Large intestine (tissue), 3 donors: ENCODE results near the gene PRPSAP1. TPM values are rescaled to one million over a fixed set of nuclear protein-coding genes. Genes with fewer than 3 reads are reported as not detected.

Experiments
- DNase-seq, 2 donors: peaks; one replicate each; pipeline versions ENCODE4 v3.0.0 to v3.0.0-alpha.2; 2013
- H3K27ac ChIP-seq: one replicate; pipeline ENCODE4 v1.5.1; 2013; ENCODE audit warnings: low read length
- H3K27me3 ChIP-seq: 2 replicates; pipeline ENCODE4 v1.6.1; 2013; ENCODE audit warnings: low read length; ENCODE audit not compliant: control insufficient read depth, insufficient read depth
- H3K36me3 ChIP-seq: 2 replicates; pipeline ENCODE4 v1.6.1; 2013; ENCODE audit warnings: low read length; ENCODE audit not compliant: control insufficient read depth, insufficient read depth
- H3K4me1 ChIP-seq: one replicate; pipeline ENCODE4 v1.6.1; 2013; ENCODE audit warnings: low read length; ENCODE audit not compliant: control insufficient read depth, insufficient read depth
- H3K4me3 ChIP-seq: one replicate; pipeline ENCODE4 v1.5.1; 2013; ENCODE audit warnings: low read length
- H3K9me3 ChIP-seq: one replicate; pipeline ENCODE4 v1.6.1; 2013; ENCODE audit warnings: mild to moderate bottlenecking, low read depth, low read length, moderate library complexity; ENCODE audit not compliant: control insufficient read depth
- WGBS: methylation state at CpG from one replicate; pipeline ENCODE4 v1.1.5; 2013; ENCODE audit warnings: low lambda C conversion rate; ENCODE audit not compliant: insufficient coverage; 5-methylcytosine and 5-hydroxymethylcytosine counted together
- polyA plus RNA-seq: library from polyadenylated mRNA; unstranded; fragments of 120-200 nt; gene quantifications from one replicate; pipeline ENCODE4 v1.2.1, GENCODE V29; 2013

The PRPSAP1 gene
- polyA plus RNA-seq, 1 donor, result 54.8 TPM

- H3K4me3 ChIP-seq, result no peak overlapping the region
- no peak for DNase-seq
- no peak overlapping the region for H3K27ac ChIP-seq
- peaks cover 3% of the 10 kb centered on the region for H3K27me3 ChIP-seq
- peaks cover 5% of the 10 kb centered on the region for H3K4me1 ChIP-seq
- peaks cover 48% of the 10 kb centered on the region for H3K36me3 ChIP-seq
- peaks cover under 1% of the 10 kb centered on the region for H3K9me3 ChIP-seq
- no CpG with 5 or more reads among the region's 21 CpGs for WGBS
Measured at GRCh38 chr17:76391200-76391715, 37.5 kb upstream of the PRPSAP1 start.

DNA sequence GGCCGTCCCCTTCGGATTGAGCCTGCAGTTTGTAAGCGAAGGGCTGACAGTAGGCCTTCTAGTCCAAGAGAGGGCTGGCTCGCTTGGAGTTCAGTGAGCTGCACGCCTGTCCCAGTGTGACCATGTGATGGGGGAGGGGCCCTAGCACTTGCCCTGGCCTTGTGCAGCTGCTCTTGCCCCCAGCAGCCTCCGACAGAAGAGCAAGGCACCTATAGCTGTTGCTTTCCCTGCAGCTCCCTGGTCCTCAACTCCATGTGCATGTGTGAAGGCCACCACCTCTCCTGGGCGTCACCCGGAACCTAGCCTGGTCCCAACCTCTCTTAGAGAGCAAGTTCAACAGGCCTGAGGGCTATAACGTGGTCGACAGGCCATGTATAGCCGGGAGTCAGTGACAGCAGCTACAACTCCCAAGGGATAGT lies 36.3 kb upstream of the PRPSAP1 start:
- WGBS, result no CpG with 5 or more reads among the region's 11 CpGs
- no peak overlapping the region for H3K27ac ChIP-seq
- H3K4me3 ChIP-seq, result no peak overlapping the region
- H3K9me3 ChIP-seq, result peaks cover 6% of the 10 kb centered on the region
- peaks cover 13% of the 10 kb centered on the region for H3K4me1 ChIP-seq
- no peak for DNase-seq
- peaks cover 38% of the 10 kb centered on the region for H3K36me3 ChIP-seq
- H3K27me3 ChIP-seq, result peaks cover 15% of the 10 kb centered on the region

DNA sequence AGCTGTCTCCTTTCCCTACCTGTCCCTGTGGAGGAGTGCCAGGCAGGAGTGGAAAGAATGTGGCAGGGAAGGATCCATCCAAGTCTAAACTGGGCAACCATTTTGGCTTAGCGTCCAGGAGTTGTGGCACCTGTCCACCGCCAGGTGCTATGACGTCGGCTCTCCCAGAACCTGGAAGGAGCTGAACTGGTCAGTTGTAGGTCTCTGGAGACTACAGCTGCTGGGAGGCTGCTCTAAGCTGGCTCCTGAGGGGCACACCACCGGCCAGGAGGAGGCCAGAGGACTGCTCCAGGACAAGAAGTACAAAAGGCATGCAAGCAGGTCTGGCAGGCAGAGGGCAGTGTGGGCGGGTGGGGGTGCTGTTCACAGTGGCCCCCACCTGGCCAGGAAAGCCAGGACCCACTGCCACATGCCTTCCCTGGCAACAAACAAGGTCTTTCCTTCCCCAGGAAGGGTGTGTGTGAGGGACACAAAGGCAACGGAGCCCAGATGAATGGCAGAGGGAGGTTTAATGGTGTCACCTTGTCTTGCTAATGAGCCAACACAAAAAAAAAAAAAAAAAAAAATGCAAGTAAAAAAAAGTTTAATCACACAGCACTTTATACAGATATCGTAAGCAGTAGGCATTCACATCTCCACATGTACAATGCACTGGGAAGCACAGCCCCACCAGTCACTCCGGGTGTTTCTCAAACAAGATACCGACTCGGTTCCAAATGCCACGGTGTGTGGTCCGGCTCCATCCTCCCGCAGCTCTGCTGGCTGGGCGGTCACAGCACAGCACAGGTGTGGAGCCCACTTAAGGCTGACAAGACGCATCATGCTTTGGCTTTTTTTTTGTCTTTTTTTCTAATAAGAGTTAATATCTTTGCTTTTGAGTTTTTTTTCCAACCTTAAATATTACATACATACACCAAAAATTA lies 35.5 kb upstream of the PRPSAP1 start:
- Histone ChIP-seq H3K27ac (no peak overlapping the region), H3K4me1 (peaks cover 15% of the 10 kb centered on the region)
- WGBS, result 83% methylated on average over 1 of the region's 16 CpGs

GRCh38 chr17:76386966-76387765 lies 33.5 kb upstream of the PRPSAP1 start:
- no peak overlapping the region for H3K4me3 ChIP-seq
- peaks cover 10% of the 10 kb centered on the region for H3K9me3 ChIP-seq
- H3K27me3 ChIP-seq, result peaks cover 39% of the 10 kb centered on the region
- no peak for DNase-seq
- H3K36me3 ChIP-seq, result peaks cover 24% of the 10 kb centered on the region
- H3K4me1 ChIP-seq, result peaks cover 27% of the 10 kb centered on the region
- no peak overlapping the region for H3K27ac ChIP-seq
- no CpG with 5 or more reads among the region's 31 CpGs for WGBS

More for the DNA sequence above, 35.5 kb upstream of the PRPSAP1 start:
- peaks cover 35% of the 10 kb centered on the region for H3K36me3 ChIP-seq
- DNase-seq, result no peak
- H3K27me3 ChIP-seq, result peaks cover 21% of the 10 kb centered on the region
- no peak overlapping the region for H3K4me3 ChIP-seq
- H3K9me3 ChIP-seq, result peaks cover 6% of the 10 kb centered on the region

DNA sequence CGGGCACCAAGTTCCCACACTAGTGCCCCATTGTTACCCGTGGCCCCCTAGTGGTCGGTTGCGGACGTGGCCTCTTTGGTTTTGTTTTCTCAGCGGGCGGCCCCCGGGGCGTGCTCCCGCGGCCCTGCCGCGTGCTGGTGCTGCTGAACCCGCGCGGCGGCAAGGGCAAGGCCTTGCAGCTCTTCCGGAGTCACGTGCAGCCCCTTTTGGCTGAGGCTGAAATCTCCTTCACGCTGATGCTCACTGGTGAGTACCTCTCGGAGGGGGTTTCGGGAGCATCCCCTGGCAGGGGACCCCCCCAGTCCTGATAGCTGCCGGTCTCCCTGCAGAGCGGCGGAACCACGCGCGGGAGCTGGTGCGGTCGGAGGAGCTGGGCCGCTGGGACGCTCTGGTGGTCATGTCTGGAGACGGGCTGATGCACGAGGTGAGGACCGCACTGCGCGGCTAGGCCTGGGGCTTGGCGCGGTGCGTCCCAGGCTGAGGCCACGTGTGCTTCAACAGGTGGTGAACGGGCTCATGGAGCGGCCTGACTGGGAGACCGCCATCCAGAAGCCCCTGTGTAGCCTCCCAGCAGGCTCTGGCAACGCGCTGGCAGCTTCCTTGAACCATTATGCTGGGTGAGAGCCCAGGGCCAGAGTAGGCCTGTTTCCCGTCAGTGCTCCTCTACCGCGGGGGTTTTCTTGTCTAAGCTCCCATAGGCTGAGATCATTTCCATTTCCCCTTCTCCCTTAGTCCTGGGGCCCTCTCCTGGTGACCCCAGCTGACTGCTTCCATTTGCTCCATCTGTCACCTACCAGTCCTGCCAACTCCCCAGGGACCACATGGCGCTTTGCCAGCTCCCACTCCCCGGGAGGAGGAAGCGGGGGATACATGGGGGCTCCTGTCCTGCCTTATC lies 32.4 kb upstream of the PRPSAP1 start:
- H3K36me3 ChIP-seq, result peaks cover 14% of the 10 kb centered on the region
- peak in 1 of 2 donors; percentile 75 for DNase-seq
- peaks cover 44% of the 10 kb centered on the region for H3K27me3 ChIP-seq
- no CpG with 5 or more reads among the region's 52 CpGs for WGBS
- H3K9me3 ChIP-seq, result peaks cover 10% of the 10 kb centered on the region
- no peak overlapping the region for H3K27ac ChIP-seq
- H3K4me3 ChIP-seq, result peak overlapping the region; percentile 26
- peaks cover 26% of the 10 kb centered on the region for H3K4me1 ChIP-seq

DNA sequence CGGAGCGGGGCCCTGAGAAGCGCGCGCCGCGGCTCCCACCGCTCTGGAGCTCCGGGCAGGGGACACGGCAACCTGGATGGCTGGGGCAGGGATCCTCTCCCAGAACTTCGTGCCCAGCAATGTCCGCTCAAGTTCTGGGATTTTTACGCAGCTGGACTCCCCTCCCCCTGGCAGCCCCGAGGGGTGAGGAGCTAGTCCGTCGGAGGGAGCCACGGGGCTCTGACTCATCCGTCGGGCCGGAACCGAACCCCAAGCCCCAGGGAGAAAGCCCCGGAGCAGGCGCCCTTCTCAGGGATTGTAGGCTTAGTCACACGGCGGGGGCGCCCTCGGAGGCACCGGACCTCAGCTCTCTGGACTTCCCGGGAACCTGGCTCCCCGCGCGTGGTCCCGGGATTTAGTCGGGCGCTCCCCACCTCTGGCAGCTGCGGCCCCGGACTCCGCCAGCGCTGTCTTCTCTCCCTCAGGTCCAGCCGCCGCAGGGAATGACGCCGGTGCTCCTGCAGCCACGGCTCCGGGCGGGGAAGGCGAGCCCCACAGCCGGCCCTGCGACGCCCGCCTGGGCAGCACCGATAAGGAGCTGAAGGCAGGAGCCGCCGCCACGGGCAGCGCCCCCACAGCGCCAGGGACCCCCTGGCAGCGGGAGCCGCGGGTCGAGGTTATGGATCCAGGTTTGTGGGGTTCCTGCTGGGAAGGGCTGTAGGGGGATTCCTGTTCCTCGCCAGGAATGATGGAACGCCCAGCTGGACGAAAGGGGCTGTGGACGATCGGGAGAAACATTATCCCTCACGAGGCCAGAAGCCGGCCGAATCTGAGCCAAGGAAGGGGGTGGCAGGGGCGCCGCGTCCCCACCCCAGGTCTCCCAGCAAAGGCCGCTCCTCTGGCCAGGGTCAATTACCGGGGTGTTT lies 31.5 kb upstream of the PRPSAP1 start:
- peaks cover 44% of the 10 kb centered on the region for H3K27me3 ChIP-seq
- peak in 1 of 2 donors; percentile 59 for DNase-seq
- H3K4me1 ChIP-seq, result peaks cover 26% of the 10 kb centered on the region
- peaks cover 10% of the 10 kb centered on the region for H3K9me3 ChIP-seq
- H3K27ac ChIP-seq, result no peak overlapping the region
- peaks cover 5% of the 10 kb centered on the region for H3K36me3 ChIP-seq
- WGBS, result no CpG with 5 or more reads among the region's 74 CpGs
- H3K4me3 ChIP-seq, result peak overlapping the region; percentile 26

DNA sequence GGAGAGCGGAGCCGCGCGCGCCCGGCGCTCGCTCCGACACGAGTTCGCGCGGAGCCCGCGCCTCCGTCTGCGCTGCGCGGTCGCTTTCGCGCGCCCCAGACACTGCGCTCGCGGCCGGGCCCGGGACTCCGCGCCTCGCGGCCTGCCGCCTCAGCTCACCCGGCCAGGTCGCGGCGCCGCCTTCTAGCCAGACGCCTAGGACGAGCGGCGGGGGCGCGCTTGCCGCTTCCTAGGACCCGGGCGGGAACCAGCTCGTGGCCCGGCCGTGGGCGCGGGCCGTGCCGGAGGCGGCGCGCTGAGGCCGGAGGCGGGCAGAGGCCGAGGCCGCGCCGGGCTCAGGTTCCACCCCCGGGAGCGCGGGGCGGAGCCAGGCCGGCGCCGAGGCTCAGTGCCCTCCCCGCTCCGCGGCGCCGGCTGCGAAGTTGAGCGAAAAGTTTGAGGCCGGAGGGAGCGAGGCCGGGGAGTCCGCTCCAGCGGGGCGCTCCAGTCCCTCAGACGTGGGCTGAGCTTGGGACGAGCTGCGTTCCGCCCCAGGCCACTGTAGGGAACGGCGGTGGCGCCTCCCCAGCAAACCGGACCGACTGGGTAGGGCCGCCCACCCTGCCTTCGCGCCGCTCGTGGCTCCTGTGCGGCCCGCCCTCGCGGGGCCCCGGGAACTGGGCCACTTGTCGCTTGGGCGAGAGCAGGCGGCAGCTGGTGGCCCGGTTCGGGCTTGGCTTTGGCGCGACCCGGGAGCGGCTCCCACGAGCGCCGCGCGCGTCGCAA lies 30.7 kb upstream of the PRPSAP1 start, which contains the start of gene SPHK1:
SPHK1 (plus strand) TSS at position 388 of the 765 bp plus-strand sequence. CDS start 1,036 bp downstream, outside the sequence.
- Histone ChIP-seq H3K27me3 (peaks cover 44% of the 10 kb centered on the region), H3K4me1 (peaks cover 26% of the 10 kb centered on the region), H3K4me3 (peak within 1 kb of the TSS; percentile 49), H3K27ac (no peak within 1 kb of the TSS), H3K36me3 (peaks cover 2% of the 10 kb centered on the region), H3K9me3 (peaks cover 10% of the 10 kb centered on the region)
- WGBS, result no CpG with 5 or more reads among the region's 118 CpGs
- peak; percentile 42 to 79 for DNase-seq

- peak in 1 of 2 donors; percentile 59 for DNase-seq
- no CpG with 5 or more reads among the region's 65 CpGs for WGBS
Measured at GRCh38 chr17:76383546-76384221, 30.0 kb upstream of the PRPSAP1 start.

More at GRCh38 chr17:76383546-76384221, 30.0 kb upstream of the PRPSAP1 start:
- H3K36me3 ChIP-seq, result peaks cover 2% of the 10 kb centered on the region
- H3K4me1 ChIP-seq, result peaks cover 26% of the 10 kb centered on the region
- no peak overlapping the region for H3K27ac ChIP-seq
- H3K4me3 ChIP-seq, result peak overlapping the region; percentile 49
- peaks cover 44% of the 10 kb centered on the region for H3K27me3 ChIP-seq
- peaks cover 10% of the 10 kb centered on the region for H3K9me3 ChIP-seq
